Hypothalamus (tissue), 51 donors: Measurements from ENCODE around the gene AZIN2.
A peak's percentile ranks its signal among the peaks of the same experiment; 100 is the strongest.
"Not testable (repeated sequence)": the region's sequence is repeated elsewhere in the genome, so short reads cannot be mapped to it uniquely, and the experiment has no call there.

ENCODE experiments used
- DNase-seq, 51 donors: peaks; one replicate each; lab custom pipeline; 2025; lab: John Stamatoyannopoulos, UW

AZIN2 gene

DNA sequence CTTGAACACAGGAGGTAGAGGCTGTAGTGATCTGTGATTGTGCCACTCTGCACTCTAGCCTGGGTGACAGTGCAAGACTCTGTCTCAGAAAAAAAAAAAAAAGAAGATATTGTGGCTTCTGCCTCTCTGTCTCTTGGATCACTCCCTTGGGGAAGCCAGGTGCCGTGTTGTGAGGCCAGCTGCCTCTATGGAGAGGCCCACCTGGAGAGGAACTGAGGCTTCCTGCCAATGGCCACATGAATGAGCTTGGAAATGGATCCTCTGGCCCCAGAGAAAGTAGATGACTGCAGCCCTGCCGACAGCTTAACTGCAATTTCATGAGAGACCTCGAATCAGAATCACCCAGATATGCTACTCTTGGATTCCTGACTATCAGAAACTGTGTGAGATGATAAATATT, 24.5 kb upstream of the AZIN2 start:
- DNase-seq: no peak

DNA sequence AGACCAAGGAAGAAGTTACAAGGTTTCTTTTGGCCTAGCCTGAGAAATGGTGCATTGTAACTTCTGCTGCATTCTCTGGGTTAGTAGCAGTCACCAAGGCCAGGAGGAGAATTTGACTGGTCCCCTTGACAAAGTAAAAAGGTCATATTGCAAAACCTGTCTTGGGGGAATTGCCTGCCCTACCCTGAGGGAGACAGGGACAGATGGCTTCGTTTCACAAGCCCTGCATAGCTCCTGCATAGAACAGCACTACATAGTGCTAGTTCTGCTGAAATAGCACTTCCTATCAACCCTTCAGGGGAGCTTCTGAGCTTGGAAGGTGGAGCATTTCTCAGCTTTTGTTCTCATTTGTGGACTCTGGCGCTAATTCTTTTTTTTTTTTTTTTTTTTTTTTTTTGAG, 23.9 kb upstream of the AZIN2 start:
- no peak for DNase-seq

DNA sequence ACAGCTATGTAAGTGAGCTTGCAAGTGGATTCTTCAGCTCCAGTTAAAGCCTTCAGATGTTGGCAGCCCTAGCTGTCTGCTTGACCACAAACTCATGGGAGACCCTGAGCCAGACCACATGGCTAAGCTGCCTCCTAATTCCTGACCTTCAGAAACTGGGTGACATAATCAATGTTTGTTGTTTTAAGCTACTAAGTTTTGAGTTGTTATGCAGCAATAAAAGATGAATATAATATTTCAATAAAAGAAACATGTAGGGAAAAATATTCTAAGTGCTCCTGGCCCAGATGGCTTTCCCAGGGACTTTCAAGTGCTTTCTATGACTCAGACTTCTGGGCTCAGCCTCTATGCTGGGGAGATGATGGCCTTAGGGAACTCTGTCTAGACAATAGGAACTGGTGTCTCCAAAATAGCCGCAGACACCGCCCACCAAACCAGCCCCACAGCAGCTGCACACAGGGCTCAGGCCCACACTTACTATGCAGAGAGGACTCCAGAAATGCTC, 20.3 kb upstream of the AZIN2 start:
- peak in 27 of 51 donors; percentile 9 to 74 (median 32) for DNase-seq

GRCh38 chr1:33061834-33062233, 19.1 kb upstream of the AZIN2 start:
- no peak for DNase-seq

DNA sequence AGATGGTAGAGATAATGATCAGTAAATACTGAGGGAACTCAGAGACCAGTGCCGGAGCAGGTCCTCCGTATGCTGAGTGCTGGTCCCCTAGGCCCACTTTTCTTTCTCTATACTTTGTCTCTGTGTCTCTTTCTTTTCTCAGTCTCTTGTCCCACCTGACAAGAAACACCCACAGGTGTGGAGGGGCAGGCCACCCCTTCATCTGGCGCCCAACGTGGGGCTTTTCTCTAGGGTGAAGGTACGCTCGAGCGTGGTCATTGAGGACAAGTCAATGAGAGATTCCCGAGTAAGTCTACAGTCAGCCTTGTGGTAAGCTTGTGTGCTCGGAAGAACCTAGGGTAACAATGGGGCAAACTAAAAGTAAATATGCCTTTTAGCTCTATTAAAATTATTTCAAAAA, 16.7 kb upstream of the AZIN2 start:
- DNase-seq: not testable (repeated sequence)

- no peak for DNase-seq
These were observed 15.7 kb upstream of the AZIN2 start for GRCh38 chr1:33065301-33065700.

DNA sequence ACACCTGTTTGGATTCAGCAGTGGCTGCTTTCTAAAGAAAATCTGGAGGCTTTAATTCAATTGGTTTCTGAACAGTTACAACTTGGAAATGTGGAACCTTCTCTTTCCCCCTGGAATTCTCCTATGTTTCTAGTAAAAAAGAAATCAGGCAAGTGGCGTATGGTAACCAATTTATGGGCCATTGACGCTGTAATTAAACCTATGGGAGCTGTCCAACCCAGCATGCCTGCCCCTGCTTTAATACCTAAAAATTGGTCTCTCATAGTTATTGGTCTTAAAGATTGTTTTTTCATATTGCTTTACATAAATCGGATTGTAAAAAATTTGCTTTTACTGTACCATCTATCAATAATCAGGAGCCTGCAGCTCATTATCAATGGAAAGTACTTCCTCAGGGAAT, 14.5 kb upstream of the AZIN2 start:
- not testable (repeated sequence) for DNase-seq

GRCh38 chr1:33068108-33068507, 12.8 kb upstream of the AZIN2 start:
- DNase-seq: not testable (repeated sequence)

GRCh38 chr1:33070628-33071027, 10.3 kb upstream of the AZIN2 start:
- no peak for DNase-seq

DNA sequence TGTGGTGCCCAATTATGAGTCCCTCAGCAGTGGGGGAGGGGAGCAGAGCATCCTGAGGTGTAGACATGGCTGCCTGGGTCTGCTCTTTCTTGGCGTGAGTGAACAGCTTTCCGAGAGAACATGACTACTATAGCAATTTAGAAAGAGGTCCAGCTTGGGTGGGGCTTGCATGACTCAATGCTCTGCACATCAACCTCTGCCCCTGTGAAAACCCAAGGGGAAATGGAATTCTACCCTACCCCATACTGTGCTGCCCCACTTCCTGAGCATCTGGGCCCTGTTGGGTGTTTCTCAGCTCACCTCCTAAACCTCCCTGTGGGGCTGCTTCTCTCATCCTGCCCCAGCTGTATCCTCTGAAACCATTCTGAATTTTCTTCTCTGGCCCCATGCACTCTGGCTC, 8.2 kb upstream of the AZIN2 start:
- no peak for DNase-seq

GRCh38 chr1:33074193-33074945, 6.6 kb upstream of the AZIN2 start:
- peak in 36 of 51 donors; percentile 13 to 90 (median 52) for DNase-seq

GRCh38 chr1:33078030-33078591, 2.8 kb upstream of the AZIN2 start:
- no peak for DNase-seq

DNA sequence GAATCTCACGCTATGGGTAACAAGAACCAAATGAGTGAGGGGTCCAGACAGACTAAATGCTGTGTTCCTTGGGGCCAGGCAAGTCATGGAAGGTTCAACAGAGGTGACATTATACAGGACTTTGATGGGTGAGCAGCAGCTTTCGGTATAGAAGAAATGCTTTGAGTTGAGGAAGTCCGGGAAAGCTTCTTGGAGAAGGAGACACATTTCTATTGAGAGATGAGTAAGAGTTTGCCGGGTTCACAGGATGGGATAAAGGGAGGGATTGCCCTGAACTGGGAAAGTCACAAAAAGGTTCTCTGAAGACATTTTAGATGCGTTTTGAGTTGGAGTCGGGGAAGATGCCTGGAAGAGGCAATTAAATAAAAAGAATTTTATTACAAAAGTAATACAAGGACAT, 580 bp upstream of the AZIN2 start:
- no peak for DNase-seq

GRCh38 chr1:33081554-33082305, 777 bp downstream of the AZIN2 start:
- DNase-seq: peak in 5 of 51 donors; percentile 7 to 100 (median 14)

- DNase-seq: peak in 1 of 51 donors; percentile 45
These were observed 1.7 kb downstream of the AZIN2 start for GRCh38 chr1:33082575-33083108.

GRCh38 chr1:33085332-33085731, 4.4 kb downstream of the AZIN2 start:
- DNase-seq: no peak

- DNase-seq: peak in 46 of 51 donors; percentile 27 to 86 (median 66)
These were observed 5.5 kb downstream of the AZIN2 start for GRCh38 chr1:33086384-33086850.

GRCh38 chr1:33087677-33088076, 6.7 kb downstream of the AZIN2 start:
- no peak for DNase-seq

DNA sequence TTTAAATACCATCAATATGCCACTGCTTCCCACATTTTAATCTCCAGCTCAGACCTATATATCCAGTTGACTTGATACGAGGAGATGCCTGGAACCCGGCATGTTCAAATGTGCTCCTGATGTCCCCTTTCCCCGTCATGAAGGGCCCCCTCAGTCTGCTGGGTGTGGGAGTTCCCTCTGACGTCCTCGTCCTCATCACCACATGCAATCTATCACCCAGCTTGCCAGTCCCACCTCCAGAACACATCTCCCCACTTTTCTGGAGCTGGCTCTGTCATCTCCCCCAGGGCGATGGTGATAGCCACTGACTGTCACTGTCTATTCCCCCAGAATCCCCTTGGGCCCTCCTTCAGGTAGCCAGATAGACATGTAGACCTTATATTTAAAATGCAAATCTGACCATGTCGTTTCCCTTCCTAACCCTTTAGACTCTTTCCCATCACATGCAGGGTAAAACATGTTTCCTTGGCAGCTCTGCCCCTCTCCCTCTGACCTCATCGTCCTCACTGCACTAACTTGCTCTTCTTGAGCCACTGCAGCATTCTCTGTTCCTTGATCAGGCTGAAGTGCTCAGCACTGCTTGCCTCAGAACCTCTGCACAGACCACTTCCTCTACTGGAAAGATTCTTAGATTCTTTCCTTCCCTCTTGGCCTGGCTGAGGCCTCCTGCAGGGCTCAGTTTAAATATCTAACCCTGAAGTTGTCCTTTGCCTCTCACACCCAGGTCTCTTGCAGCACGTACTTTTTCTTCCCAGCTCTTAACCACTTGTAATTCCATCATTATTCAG, 7.4 kb downstream of the AZIN2 start:
- peak in 1 of 51 donors; percentile 39 for DNase-seq

DNA sequence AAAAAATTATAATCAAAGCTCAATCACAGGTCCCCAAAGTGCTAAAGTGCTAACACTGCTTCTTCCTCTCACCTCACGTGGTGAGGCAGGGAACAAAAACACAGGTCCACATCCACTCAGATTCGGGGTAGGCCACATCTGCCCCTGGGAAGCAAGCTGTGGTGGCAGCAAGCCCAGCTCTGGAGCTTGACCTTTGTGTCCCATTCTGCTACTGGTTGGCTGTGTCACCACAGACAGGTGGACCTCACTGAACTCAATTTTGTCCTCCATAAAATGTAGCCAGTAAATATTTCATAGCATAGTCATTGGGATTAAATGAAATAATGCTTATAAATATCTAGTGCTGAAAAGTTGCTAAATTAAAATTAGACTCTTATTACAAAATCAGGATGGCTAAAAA, 8.5 kb downstream of the AZIN2 start:
- DNase-seq: no peak
